HUDEP-2 (cell line): ENCODE results near the gene ACYP1.
"Not testable (repeated sequence)": the region's sequence is repeated elsewhere in the genome, so short reads cannot be mapped to it uniquely, and the experiment has no call there.

ENCODE experiments used
- DNase-seq, 76 experiments: peaks; one replicate each; lab custom pipeline; 2025; ENCODE audit not compliant: unreplicated experiment in 76 of 76; lab: John Stamatoyannopoulos, UW

ACYP1 gene

GRCh38 chr14:75069121-75069810, 5.4 kb upstream of the ACYP1 start, which contains the start of gene ZC2HC1C:
Gene ZC2HC1C (plus strand): TSS chr14:75069641. CDS start chr14:75070574, 933 bp downstream.
- peak in 75 of 76 experiments; percentile 45 to 92 (median 77) for DNase-seq

GRCh38 chr14:75068294-75069120, 4.7 kb upstream of the ACYP1 start:
- peak in 11 of 76 experiments; percentile 8 to 65 (median 36) for DNase-seq

- not testable (repeated sequence) for DNase-seq
Measured at GRCh38 chr14:75067765-75068164, 3.9 kb upstream of the ACYP1 start.

- DNase-seq, result no peak
Measured at GRCh38 chr14:75067212-75067611, 3.4 kb upstream of the ACYP1 start.

- DNase-seq, result no peak
Measured at GRCh38 chr14:75066691-75067090, 2.9 kb upstream of the ACYP1 start.

GRCh38 chr14:75064205-75064567, 362 bp upstream of the ACYP1 start:
- no peak for DNase-seq

- no peak for DNase-seq
Measured at GRCh38 chr14:75063013-75063412, 811 bp downstream of the ACYP1 start.

GRCh38 chr14:75060420-75060819, 3.4 kb downstream of the ACYP1 start:
- DNase-seq, result no peak

- DNase-seq, result no peak
Measured at GRCh38 chr14:75059642-75060041, 4.2 kb downstream of the ACYP1 start.

- no peak for DNase-seq
Measured at GRCh38 chr14:75054421-75054820, 9.4 kb downstream of the ACYP1 start.

- DNase-seq, result peak in 1 of 76 experiments; percentile 2
Measured at GRCh38 chr14:75053396-75054291, 10.2 kb downstream of the ACYP1 start.

- DNase-seq, result no peak
Measured at GRCh38 chr14:75051556-75051899, 12.3 kb downstream of the ACYP1 start.

GRCh38 chr14:75050852-75051555, 12.8 kb downstream of the ACYP1 start, which contains the start of gene MLH3:
Gene MLH3 (minus strand): TSS chr14:75051467. CDS start chr14:75049655, 1,812 bp downstream.
- peak in 74 of 76 experiments; percentile 5 to 79 (median 62) for DNase-seq

GRCh38 chr14:75049731-75050201, 14.1 kb downstream of the ACYP1 start:
- DNase-seq, result no peak

GRCh38 chr14:75049136-75049535, 14.7 kb downstream of the ACYP1 start:
- no peak for DNase-seq

- DNase-seq, result no peak
Measured at GRCh38 chr14:75048101-75048500, 15.7 kb downstream of the ACYP1 start.

GRCh38 chr14:75047506-75047905, 16.3 kb downstream of the ACYP1 start:
- DNase-seq, result no peak

GRCh38 chr14:75046899-75047298, 16.9 kb downstream of the ACYP1 start:
- no peak for DNase-seq

- no peak for DNase-seq
Measured at GRCh38 chr14:75046275-75046674, 17.5 kb downstream of the ACYP1 start.

- DNase-seq, result peak in 16 of 76 experiments; percentile 3 to 42 (median 18)
Measured at GRCh38 chr14:75044752-75045151, 19.1 kb downstream of the ACYP1 start.
